ENCODE results near the gene MFSD6. TPM values are rescaled to one million over a fixed set of nuclear protein-coding genes. Genes with fewer than 3 reads are reported as not detected.

Gene MFSD6
- total and polyA plus RNA-seq, 4 donors: 11.7 to 61.7 (median 37.4) TPM

DNA sequence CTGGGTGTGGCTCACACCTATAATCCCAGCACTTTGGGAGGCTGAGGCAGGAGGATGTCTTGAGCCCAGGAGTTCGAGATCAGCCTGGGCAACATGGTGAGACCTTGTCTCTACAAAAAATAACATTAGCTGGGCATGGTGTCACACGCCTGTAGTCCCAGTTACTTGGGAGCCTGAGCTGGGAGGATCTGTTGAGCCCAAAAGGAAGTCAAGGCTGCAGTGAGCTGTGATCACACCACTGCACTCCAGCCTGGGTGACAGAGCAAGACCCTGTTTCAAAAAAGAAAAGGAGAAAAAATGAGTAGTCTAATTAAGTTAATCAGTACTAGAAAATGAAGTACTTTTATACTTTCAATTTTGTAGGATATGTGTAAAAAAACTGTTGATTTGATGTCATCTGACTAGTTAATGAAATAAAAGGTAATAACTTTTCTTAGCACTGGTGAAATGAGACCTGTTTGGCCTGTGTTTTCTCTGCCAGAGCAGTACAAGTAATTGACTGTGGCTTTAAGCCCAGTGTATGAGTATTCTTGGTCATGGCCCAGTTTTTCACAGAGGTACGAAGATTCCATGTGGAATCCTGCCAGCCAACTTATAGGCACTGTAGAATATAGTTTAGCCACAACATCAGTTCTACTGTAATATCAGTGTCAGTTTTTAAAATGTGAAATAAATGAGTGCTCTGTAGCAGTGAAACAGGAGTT is 35.8 kb downstream of the MFSD6 start:
- Histone ChIP-seq H3K4me3 (no peak overlapping the region), H3K4me1 (ENCODE audit: control insufficient read depth in 5 of 5, insufficient read depth in 5 of 5, low read length in 5 of 5) (peaks cover 3 to 20% (median 6%) of the 10 kb centered on the region in 5 donors), H3K9ac (ENCODE audit: insufficient read depth in 1 of 2, low read length in 2 of 2) (no peak overlapping the region), H3K36me3 (ENCODE audit: control insufficient read depth in 4 of 4, insufficient read depth in 4 of 4, low read length in 4 of 4) (peaks cover 0 to 3% (median 0%) of the 10 kb centered on the region in 4 donors), H3K27me3 (ENCODE audit: control insufficient read depth in 3 of 3, insufficient read depth in 3 of 3, low read length in 2 of 3) (no peaks in the 10 kb centered on the region), H3K9me3 (ENCODE audit: control insufficient read depth in 4 of 4, insufficient read depth in 3 of 4, low read length in 3 of 4) (no peaks in the 10 kb centered on the region), H3K27ac (ENCODE audit: low read depth in 1 of 2, low read length in 1 of 2) (no peak overlapping the region)
- DNase-seq (peak in 2 of 3 donors; percentile 40 to 62), ATAC-seq (ENCODE audit: insufficient read depth, low FRiP score) (no peak)
- no peak for TF ChIP-seq CTCF (IDR thresholded peaks at IDR 0.05; ENCODE audit: control extremely low read depth, extremely low read depth)
- WGBS, 2 donors: 80 to 87% methylated on average over 3 of the region's 3 CpGs

GRCh38 chr2:190444976-190445375 is 36.8 kb downstream of the MFSD6 start:
- TF ChIP-seq CTCF (IDR thresholded peaks at IDR 0.05; ENCODE audit: control extremely low read depth, extremely low read depth): no peak
- no peak for DNase-seq
- Histone ChIP-seq H3K27ac (ENCODE audit: low read depth in 1 of 2, low read length in 1 of 2) (no peak overlapping the region), H3K27me3 (ENCODE audit: control insufficient read depth in 3 of 3, insufficient read depth in 3 of 3, low read length in 2 of 3) (no peaks in the 10 kb centered on the region), H3K4me3 (no peak overlapping the region), H3K9ac (ENCODE audit: insufficient read depth in 1 of 2, low read length in 2 of 2) (no peak overlapping the region), H3K9me3 (ENCODE audit: control insufficient read depth in 4 of 4, insufficient read depth in 3 of 4, low read length in 3 of 4) (no peaks in the 10 kb centered on the region), H3K36me3 (ENCODE audit: control insufficient read depth in 4 of 4, insufficient read depth in 4 of 4, low read length in 4 of 4) (peaks cover 0 to 3% (median 0%) of the 10 kb centered on the region in 4 donors), H3K4me1 (ENCODE audit: control insufficient read depth in 5 of 5, insufficient read depth in 5 of 5, low read length in 5 of 5) (peaks cover 3 to 20% (median 6%) of the 10 kb centered on the region in 5 donors)
- no peak for ATAC-seq (ENCODE audit: insufficient read depth, low FRiP score)
- WGBS, 2 donors: 93 to 94% methylated on average over 1 of the region's 1 CpG

GRCh38 chr2:190446193-190446592 is 38.0 kb downstream of the MFSD6 start:
- no peak for DNase-seq
- 74 to 78% methylated on average over 2 of the region's 2 CpGs for WGBS, 2 donors
- no peak for ATAC-seq (ENCODE audit: insufficient read depth, low FRiP score)
- Histone ChIP-seq H3K4me1 (ENCODE audit: control insufficient read depth in 5 of 5, insufficient read depth in 5 of 5, low read length in 5 of 5) (peaks cover 3 to 20% (median 6%) of the 10 kb centered on the region in 5 donors), H3K4me3 (no peak overlapping the region), H3K27ac (ENCODE audit: low read depth in 1 of 2, low read length in 1 of 2) (no peak overlapping the region), H3K27me3 (ENCODE audit: control insufficient read depth in 3 of 3, insufficient read depth in 3 of 3, low read length in 2 of 3) (no peaks in the 10 kb centered on the region), H3K9ac (ENCODE audit: insufficient read depth in 1 of 2, low read length in 2 of 2) (no peak overlapping the region), H3K36me3 (ENCODE audit: control insufficient read depth in 4 of 4, insufficient read depth in 4 of 4, low read length in 4 of 4) (peaks cover 0 to 3% (median 0%) of the 10 kb centered on the region in 4 donors), H3K9me3 (ENCODE audit: control insufficient read depth in 4 of 4, insufficient read depth in 3 of 4, low read length in 3 of 4) (no peaks in the 10 kb centered on the region)
- no peak for TF ChIP-seq CTCF (IDR thresholded peaks at IDR 0.05; ENCODE audit: control extremely low read depth, extremely low read depth)

Measured in lung (tissue), 12 donors.